Stimulated activated CD4-positive, alpha-beta T cell treated with anti-CD3 and anti-CD28 coated beads, Interleukin-4, amount 100 ng/mL, for 1 hour (primary cell): Measurements from ENCODE around the gene DNAJB8.

Experiments used
- DNase-seq: peaks from one replicate; pipeline ENCODE4 v3.0.0-alpha.2; 2020

The DNAJB8 gene

GRCh38 chr3:128463771-128464170 is 2.9 kb downstream of the DNAJB8 start:
- no peak for DNase-seq

DNA sequence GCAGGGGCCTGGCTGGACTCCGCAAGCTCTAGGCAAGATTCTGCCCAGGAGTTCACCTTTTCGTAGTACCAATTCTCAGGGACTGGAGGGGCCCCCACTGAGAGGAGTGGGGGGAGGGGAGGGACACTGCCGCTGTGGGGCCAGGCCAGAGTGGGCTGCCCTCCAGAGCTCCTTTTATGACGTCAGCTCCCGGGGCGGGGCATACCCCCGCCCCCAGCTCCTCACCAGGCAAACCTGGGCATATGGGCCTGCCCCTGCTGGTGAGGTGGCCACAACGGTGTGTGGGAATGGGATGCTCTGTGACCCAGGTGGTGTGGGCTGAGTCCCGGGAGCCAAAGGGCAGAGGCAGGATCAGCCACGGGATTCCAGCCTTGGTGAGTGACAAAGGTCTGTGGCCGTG is 3.3 kb downstream of the DNAJB8 start:
- DNase-seq: no peak

DNA sequence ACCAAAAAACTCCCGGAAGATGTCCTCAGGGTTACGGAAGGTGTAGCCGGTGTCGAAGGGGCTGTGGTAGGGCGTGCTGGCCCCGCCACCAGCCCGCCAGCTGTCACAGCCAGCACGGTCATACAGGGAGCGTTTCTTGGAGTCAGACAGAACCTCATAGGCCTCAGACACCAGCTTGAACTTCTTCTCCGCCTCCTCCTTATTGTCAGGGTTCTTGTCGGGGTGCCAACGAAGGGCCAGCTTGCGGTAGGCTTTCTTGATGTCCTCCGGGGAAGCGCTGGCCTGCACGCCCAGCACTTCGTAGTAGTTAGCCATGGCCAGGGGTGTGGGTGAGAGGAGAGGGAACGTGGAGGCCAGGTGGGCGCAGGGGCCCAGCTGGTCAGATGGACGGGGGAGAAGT is 3.8 kb downstream of the DNAJB8 start:
- DNase-seq: no peak

DNA sequence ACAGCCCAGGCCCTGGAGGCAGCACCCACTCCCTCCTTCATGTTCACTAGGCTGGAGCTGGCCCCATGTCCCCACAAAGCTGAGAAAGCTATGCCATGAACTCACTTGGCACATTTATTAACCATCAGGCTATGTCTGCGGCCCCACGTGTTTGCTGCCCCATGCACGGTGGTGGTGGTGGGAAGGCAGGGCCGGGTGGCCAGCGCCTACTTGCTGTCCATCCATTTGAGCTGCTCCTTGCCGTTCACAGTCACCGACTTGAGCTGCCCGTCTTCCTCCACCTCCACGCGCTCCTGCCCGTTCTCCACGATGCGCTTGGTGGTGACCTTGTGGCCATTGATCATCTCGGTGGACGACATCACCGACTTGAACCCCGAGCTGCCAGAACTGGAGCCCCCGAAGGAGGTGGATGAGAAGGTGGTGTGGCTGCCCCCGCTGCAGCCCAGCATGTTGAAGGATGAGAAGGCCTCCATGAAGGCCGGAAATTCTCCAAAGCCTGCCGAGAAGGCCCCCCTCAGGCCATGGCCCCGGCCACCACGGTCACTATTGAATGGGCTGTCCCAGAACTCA is 4.3 kb downstream of the DNAJB8 start:
- DNase-seq: no peak

DNA sequence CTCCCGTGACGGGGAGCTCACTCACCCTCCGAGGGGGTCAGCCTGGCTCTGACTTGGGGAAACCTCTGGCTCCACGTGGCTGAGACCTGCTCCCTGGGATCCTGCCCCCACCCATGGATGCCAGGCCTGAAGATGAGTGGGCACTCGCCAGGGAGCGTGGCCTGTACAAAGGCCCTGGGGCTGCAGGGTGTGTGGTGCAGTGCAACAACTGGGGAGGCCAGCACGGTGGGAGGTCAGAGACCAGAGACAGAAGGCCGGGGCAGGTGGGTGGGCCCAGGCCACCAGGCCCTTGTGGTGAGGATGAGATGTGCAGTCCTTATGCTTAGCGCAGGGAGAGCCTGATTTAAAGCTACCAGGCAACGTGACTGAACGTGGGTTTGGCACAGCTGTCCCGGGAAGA is 5.0 kb downstream of the DNAJB8 start:
- DNase-seq: no peak

DNA sequence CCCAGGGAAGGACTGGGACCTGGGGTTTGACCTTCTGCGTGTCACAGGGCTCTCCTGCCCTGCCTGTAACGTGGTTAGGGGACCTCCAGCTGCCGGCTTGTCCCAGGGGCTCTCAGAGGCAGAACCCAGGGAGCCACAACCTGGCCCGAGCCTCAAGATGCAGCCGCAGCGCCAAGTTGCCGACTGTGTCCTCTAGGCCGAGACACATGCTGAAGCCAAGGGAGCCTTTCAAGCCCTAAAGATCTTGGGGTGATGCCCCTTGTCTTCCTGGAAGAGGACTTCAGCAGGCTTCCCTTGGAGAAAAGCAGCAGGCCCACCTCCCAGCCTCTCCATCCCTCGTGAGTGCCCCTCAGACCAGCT is 7.2 kb downstream of the DNAJB8 start:
- no peak for DNase-seq

DNA sequence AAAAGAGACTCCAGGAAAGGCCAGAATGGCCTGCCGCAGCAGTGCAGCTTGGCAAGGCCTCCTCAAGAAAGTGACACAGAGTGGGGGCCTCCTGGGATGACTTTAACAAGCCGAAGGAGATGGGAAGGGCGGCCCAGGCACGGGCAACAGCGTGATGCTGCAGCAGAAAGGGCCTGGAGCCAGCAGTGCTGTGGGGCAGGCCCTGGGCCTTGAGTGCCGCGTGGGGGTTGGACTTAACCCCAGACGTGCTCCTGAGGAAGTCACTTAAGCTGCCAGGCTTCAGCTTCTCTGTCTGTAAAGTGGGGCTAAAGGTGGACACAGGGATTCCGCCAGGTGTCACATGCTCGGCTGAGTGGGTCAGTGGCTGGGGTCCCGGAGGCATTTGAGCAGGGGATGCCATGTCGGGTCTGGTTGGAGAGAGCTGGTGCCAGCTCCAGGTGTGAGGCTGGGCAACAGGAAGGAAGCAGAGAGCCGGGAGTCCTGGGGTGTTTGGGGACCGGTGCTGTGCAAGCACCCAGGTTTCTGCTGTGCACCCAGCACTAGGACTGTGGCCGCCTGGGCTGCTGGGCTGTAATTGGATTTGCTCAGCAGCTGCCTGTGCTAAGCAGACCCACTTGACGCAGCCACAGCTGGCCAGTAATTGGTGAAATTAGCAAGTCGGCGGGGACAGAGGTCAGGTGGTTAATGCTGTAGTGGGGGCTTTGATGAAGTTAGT is 7.8 kb downstream of the DNAJB8 start:
- DNase-seq: no peak

GRCh38 chr3:128457937-128458336 is 8.8 kb downstream of the DNAJB8 start:
- DNase-seq: no peak

DNA sequence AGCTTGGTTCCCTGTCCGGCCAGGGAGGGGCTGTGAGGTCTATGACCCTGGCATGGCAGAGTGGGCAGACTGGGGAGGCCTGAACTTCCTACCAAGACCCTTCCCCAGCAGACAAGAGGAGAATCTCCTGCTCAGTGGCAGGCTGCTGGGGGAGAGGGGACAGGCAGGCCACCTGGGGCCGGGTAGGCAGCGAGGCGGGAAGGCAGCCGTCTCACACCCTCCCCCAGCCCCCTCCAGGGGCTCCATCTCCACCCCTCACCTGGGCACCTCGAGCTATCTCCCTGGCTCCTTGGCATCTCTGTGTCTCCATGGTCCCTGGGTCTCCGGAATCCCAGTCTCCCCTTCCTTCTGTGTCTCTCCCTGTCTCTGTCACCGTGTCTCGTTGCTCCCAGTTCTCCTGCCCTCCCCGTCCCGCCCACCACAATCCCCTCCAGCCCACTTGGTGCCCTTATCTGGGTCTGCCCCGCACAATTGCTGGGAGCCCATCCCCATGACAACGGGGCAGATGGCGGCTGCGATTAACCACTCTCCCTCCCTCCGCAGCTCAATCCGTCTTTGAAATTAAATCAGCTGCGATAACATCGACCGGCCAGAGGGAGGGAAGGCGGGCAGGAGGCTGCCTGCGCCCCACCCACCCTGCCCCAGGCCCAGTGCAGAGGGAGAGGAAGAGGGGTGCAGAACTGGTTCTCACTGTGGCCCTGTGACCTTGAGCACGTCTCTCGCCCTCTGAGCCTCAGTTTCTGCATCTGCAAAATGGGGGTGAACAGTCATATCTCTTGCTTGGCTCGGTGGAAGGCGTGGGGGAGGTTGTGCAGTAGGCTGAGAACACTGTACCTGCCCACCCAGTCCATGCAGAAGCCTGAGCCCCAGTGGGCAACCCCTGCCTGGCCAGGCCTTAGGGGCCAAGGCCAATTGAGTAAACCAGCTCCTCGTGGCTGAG is 9.6 kb downstream of the DNAJB8 start:
- no peak for DNase-seq

DNA sequence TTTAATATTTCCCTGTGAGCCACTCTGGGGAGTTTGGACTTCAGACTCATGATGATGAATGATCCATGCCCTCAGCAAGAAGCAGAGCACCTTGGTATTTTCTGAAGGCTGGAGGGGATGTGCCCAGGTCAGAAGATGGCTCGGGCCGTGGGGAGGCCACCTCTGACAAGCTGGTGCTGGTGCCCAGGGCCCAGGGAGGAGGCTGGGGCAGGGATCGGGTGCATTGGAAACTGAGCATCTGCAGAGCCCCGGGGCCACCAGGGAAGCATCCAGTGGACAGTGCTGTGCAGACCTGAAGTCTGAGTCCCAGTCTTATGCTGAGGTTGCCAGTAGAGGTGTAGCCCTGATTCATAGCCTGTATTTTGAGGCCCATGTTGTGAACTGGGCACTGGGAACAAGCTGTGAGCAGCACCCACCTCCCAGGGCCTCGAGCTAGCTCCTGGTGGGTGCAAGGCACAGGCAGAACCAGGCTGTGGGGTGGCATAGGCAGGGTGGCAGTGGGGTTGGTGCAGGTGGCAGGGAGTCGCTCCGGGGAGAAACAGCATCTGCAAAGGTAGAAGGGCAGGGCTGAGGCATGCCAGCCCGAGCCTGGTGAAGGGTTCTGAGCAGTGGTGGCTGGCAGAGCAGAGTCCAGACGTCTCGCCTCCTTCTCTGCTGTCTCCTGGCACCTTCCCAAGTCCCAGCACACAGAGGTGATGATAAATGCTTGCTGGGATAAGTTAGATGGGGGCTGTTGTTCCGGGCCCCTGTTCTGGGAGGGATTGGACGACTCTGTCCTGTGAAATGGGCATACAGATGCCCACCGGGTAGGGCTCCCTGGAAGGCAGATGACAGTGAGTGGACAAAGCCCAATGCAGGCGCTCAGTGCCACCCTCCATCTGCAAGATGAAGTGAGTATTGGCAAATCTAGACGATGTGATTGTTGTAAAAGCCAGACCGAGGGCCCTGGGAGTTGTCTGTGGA is 10.6 kb downstream of the DNAJB8 start:
- DNase-seq: no peak

DNA sequence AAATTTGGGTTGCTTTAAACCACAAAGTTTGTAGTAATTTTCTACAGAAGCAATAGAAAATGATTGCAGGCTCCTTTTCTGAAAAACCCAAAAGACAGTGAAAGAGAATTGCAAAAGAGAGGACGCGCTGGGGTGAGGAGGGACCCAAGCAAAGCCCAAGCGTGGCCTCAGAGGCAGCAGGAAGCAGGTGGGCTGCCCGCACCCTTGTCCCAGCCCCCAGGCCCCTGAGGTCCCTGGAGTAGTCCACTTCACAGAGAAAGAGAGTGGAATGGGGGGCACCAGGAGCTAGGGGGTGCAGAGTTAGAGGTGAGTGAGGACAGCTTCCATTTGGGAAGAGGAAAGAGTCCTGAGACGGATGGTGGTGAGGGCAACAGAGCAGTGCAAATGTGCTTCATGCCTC is 11.6 kb downstream of the DNAJB8 start:
- no peak for DNase-seq

DNA sequence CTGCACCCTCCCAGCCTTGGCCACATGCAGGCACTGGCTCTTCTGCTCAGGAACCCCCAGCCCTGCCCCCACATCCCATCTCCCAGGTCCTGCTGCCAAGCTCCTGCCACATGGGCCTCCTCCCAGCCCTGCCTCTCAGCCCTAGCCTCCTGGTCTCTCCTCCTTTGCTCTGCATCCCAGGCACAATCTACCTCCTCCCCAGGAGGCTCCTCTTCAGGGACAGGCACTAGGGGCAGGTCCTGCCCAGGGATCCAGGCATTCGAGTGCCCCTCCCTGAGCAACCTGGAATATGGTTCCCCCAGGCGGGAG is 12.4 kb downstream of the DNAJB8 start:
- no peak for DNase-seq

DNA sequence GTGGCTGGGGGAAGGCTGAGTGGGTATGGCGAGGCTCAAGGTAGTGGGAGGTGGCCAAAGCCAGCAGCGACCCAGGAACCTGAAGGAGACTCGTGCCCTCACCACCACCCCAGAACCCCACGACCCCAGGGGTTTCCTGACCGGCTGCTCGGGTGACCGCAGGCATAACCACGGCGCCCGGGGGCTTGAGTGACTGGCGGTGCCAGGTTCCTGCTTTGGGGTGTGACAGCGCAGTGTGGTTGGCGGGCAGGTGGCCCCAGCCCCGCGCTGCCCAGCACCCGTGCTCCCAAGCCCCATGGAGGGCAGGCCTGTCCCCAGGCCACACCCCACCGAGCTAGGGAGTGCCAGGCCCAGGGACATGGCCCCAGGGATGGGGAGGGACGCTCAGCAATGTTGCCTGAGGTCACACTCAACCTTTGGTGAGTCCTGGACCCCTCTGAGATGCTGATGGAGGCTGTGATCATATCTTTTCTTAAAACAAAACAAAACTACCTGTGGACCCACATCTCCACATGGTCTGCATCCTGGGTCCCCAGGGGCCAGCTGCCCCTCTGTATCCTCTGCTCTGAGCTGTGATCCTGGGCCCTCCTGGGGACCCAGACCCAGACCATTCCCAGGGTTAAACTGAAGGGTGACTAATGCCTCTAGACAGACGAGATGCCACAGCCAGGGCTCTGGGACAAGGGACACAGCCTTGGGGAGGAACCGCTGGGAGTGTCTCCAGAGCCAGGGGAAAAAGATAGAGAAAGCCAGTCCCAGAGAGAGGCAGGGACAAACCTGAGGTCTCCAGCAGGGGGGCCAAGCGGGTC is 13.0 kb downstream of the DNAJB8 start:
- DNase-seq: no peak

GRCh38 chr3:128452678-128453275 is 13.9 kb downstream of the DNAJB8 start:
- no peak for DNase-seq

DNA sequence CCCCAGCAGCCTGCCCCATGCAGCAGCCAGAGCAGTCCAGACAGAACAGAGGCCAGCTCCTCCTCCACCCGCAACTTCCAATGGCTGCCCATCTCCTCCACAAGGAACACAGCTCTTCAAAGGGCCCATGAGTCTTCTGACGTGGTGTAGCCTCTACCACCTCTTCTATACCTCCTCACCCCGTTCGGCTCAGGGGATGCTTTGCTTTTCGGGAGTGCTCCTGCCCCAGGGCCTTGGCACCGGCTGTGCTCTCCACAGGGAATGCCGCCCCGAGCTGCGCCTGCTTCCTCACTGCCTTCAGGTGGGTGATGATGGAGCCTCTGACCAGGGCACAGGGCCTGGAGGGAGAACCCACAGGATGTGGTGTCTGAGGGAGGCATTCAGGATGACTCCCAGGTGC is 14.6 kb downstream of the DNAJB8 start:
- no peak for DNase-seq

DNA sequence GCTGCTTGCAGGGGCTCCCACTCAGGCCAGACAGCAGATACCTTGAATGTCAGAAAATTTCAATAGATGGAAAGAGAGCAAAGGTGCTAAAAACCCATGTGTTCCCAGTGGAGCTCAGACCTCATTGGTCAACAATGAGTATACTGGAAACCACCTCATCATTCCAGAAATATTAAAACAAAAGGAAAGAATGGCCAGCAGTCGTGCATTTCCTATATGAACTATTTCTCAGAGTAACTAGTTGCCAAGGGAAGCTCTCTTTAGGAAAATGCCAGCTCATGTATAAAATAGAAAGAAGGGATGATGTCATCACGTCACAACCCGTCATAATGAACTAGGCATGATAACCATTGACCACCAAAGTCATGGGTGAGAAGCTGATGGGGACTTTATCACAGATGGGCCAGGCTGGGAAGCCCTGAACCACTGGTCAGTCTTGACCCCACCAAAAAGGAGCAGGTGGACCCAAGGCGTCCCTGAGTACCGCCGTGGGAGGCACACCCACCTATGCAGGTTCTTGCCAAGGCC is 17.5 kb downstream of the DNAJB8 start:
- no peak for DNase-seq

- DNase-seq: no peak
These were observed 18.2 kb downstream of the DNAJB8 start for GRCh38 chr3:128448491-128448890.

- DNase-seq: peak; percentile 50
These were observed 19.1 kb downstream of the DNAJB8 start for GRCh38 chr3:128447561-128448013.

GRCh38 chr3:128446821-128447220 is 19.9 kb downstream of the DNAJB8 start:
- DNase-seq: no peak

GRCh38 chr3:128445357-128445756 is 21.3 kb downstream of the DNAJB8 start:
- no peak for DNase-seq

DNA sequence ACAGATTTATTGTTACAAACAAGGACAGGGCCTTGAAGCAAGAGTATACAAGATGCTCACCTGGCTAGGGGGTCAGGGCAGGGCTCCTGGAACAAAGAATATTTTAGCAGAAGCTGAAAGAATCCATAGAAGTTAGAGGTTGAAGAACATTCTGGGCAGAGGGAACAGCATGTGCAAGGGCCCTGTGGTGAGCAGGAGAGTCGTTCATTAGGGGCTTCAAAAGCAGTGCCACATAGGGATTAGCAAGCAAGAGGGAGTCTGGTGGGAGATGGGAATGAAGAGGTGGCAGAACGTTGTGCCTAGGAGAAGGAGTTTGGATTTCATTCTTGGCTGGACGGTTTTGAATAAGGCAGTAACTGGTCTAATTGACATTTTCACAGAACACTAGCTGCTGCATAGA is 22.9 kb downstream of the DNAJB8 start:
- DNase-seq: no peak
